Adrenal gland (tissue), 5 donors: ENCODE data around the gene RNF7.

Experiments
- CTCF ChIP-seq, 6 experiments: fragments of 450-650 bp in 4 of 6; fragments of 200-600 bp in 2 of 6; sonication (generic) in 1 of 6; IDR thresholded peaks; 1 replicate in 5 of 6; 2 replicates in 1 of 6; pipeline versions ENCODE4 v1.5.1 to v1.8.0; 2016 to 2021; ENCODE audit warnings: antibody characterized with exemption in 6 of 6, mild to moderate bottlenecking in 2 of 6, moderate library complexity in 1 of 6
- POLR2A ChIP-seq, 2 donors: fragments of 450-650 bp; IDR thresholded peaks; one replicate each; pipeline ENCODE4 v1.6.1; 2017; ENCODE audit warnings: antibody characterized with exemption in 2 of 2, mild to moderate bottlenecking in 2 of 2, moderate library complexity in 1 of 2
- donor health status: DM: no; HTN: no; CAD: no.

GRCh38 chr3:141737093-141737492, 1.0 kb upstream of the RNF7 start:
- TF ChIP-seq CTCF (IDR thresholded peaks at IDR 0.05) = no peak
- TF ChIP-seq POLR2A (IDR thresholded peaks at IDR 0.05) = no peak
